K562 (cell line): ENCODE measurements around the gene TDRD12. TPM values are rescaled to one million over a fixed set of nuclear protein-coding genes. Genes with fewer than 3 reads are reported as not detected.

Experiments used
- ARHGAP35 ChIP-seq: fragments of 450-650 bp; IDR thresholded peaks from 2 replicates; pipeline ENCODE4 v1.6.1; 2018; ENCODE audit not compliant: partially characterized antibody
- CHD2 ChIP-seq: IDR thresholded peaks from 2 replicates; pipeline ENCODE4 v1.6.1; 2011; ENCODE audit warnings: low read depth, low read length
- NCOA2 ChIP-seq, 2 experiments: fragments of 450-650 bp; IDR thresholded peaks; 2 replicates each; pipeline ENCODE4 v1.6.1; 2018; ENCODE audit warnings: mild to moderate bottlenecking in 2 of 2, moderate library complexity in 1 of 2; ENCODE audit not compliant: partially characterized antibody in 2 of 2
- ZNF263 ChIP-seq: sonication (generic); formaldehyde crosslinking; IDR thresholded peaks from 2 replicates; pipeline ENCODE4 v1.8.0; 2022; ENCODE audit warnings: mild to moderate bottlenecking, missing genetic modification reagents, borderline replicate concordance
- ZNF76 ChIP-seq: fragments of 250-450 bp; sonication (Bioruptor Pico); IDR thresholded peaks from 2 replicates; pipeline ENCODE4 v1.4.0; 2020; ENCODE audit warnings: mild to moderate bottlenecking, moderate library complexity, borderline replicate concordance
- ZNF77 ChIP-seq: fragments of 250-450 bp; sonication (Bioruptor Pico); IDR thresholded peaks from 2 replicates; pipeline ENCODE4 v1.5.0; 2020
- polyA plus RNA-seq, 8 experiments: library from polyadenylated mRNA; depleted of rRNA in 4 of 8; stranded (reverse) in 5 of 8; unstranded in 3 of 8; fragments of >200 nt; fragmentation: Nextera tagmentation in 2 of 8; fragmentation: Illumina TruSeq in 1 of 8; extraction: Ambion mirVana in 2 of 8; extraction: Trizol in 1 of 8; gene quantifications; 2 replicates each; pipeline versions ENCODE4 v1.2.1 to v1.2.3, GENCODE V29; 2011 to 2014; ENCODE audit warnings: inconsistent platforms in 1 of 8, missing spikeins in 1 of 8
- total RNA-seq, 7 experiments: library from RNA; depleted of rRNA in 6 of 7; stranded (reverse); fragments of >200 nt in 6 of 7; fragmentation: Illumina TruSeq in 2 of 7; extraction: Trizol in 2 of 7; gene quantifications; 2 replicates each; pipeline versions ENCODE4 v1.2.1 to v1.2.3, GENCODE V29; 2011 to 2021; ENCODE audit warnings: low replicate concordance in 1 of 7
- TF ChIP-seq, protein P1 (sequence below): fragments of 250-450 bp; sonication (Bioruptor Pico); IDR thresholded peaks from 2 replicates; pipeline ENCODE4 v1.8.0; 2021; ENCODE audit warnings: borderline replicate concordance, mild to moderate bottlenecking, moderate library complexity; ENCODE audit not compliant: poor library complexity, severe bottlenecking
- TF ChIP-seq, protein P2 (sequence below), 2 experiments: IDR thresholded peaks in 1 of 2; conservative IDR thresholded peaks in 1 of 2; 2 replicates each; pipeline ENCODE4 v1.6.1; 2016; ENCODE audit warnings: low read depth in 2 of 2, mild to moderate bottlenecking in 1 of 2, missing compliant biosample characterization in 1 of 2, missing genetic modification characterization in 1 of 2, moderate library complexity in 1 of 2
- TF ChIP-seq, protein P3 (sequence below): fragments of 250-450 bp; sonication (Bioruptor Pico); IDR thresholded peaks from 2 replicates; pipeline ENCODE4 v1.8.0; 2022; ENCODE audit warnings: inconsistent platforms, mild to moderate bottlenecking, moderate library complexity, borderline replicate concordance

The TDRD12 gene
- total and polyA plus RNA-seq, 9 of the 15 experiments (the other 6 are each of a cell fraction or from before 2014, with no cell fraction given): 0.03 TPM; not detected in 8

DNA sequence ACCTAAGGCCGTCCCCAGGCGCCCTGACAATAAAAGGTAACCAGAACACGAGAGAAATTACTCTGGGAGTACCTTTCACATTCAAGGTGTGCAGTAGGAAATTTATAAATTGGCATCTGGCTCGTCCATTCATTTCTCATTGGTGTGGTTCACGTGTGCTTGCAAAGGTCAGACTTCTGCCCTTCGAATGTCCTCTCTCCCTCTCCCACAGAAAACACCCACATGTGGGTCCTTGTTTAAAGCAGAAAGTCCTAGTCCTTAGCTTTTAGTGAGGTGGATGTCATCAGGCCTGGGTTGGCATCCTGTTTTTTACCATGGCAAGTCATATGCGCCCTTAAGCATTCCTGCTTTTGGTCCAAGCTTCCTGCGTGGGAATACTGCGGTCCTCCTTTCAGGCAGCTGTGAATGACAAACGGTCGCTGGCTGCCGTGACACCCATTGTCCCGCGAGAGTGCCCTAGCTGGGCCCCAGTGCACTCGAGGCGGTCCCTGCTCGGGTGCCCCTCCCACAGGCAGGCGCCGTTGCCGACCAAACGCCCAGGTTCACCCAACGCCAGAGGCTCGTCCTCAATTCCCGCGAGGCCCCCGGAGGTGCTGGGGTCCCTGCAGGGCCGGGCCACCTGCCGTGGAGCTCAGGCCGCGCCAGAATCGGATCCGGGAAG lies 28.1 kb upstream of the TDRD12 start, which contains the start of gene NUDT19 (continued):
- TF ChIP-seq, protein P1, sequence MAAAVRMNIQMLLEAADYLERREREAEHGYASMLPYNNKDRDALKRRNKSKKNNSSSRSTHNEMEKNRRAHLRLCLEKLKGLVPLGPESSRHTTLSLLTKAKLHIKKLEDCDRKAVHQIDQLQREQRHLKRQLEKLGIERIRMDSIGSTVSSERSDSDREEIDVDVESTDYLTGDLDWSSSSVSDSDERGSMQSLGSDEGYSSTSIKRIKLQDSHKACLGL: no peak
- TF ChIP-seq CHD2: peak; percentile 95
- no peak for TF ChIP-seq ARHGAP35
- TF ChIP-seq, protein P2, sequence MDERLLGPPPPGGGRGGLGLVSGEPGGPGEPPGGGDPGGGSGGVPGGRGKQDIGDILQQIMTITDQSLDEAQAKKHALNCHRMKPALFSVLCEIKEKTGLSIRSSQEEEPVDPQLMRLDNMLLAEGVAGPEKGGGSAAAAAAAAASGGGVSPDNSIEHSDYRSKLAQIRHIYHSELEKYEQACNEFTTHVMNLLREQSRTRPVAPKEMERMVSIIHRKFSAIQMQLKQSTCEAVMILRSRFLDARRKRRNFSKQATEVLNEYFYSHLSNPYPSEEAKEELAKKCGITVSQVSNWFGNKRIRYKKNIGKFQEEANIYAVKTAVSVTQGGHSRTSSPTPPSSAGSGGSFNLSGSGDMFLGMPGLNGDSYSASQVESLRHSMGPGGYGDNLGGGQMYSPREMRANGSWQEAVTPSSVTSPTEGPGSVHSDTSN (CRISPR knock-in tag; IDR thresholded peaks at IDR 0.05; ENCODE audit: low read depth): no peak
- TF ChIP-seq, protein P2 (tag; conservative IDR thresholded peaks at IDR 0.05; ENCODE audit: low read depth): peak; percentile 35; the same call in 1 of the 2 replicates
- no peak for TF ChIP-seq ZNF77 (CRISPR knock-in tag)
- no peak for TF ChIP-seq NCOA2 (IDR thresholded peaks at IDR 0.05; ENCODE audit: partially characterized antibody in 2 of 2)
- 0 out of 2 replicates have a peak, but pooled peaks have one; percentile 22 for TF ChIP-seq ZNF263 (CRISPR knock-in tag)
- TF ChIP-seq, protein P3, sequence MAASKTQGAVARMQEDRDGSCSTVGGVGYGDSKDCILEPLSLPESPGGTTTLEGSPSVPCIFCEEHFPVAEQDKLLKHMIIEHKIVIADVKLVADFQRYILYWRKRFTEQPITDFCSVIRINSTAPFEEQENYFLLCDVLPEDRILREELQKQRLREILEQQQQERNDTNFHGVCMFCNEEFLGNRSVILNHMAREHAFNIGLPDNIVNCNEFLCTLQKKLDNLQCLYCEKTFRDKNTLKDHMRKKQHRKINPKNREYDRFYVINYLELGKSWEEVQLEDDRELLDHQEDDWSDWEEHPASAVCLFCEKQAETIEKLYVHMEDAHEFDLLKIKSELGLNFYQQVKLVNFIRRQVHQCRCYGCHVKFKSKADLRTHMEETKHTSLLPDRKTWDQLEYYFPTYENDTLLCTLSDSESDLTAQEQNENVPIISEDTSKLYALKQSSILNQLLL (CRISPR knock-in tag): no peak
- TF ChIP-seq ZNF76 (CRISPR knock-in tag): 0 out of 2 replicates have a peak, but pooled peaks have one; percentile 52
- TF ChIP-seq, all 486 proteins: peak for 84
